Measurements from ENCODE around the gene TCAIM.

TCAIM gene

DNA sequence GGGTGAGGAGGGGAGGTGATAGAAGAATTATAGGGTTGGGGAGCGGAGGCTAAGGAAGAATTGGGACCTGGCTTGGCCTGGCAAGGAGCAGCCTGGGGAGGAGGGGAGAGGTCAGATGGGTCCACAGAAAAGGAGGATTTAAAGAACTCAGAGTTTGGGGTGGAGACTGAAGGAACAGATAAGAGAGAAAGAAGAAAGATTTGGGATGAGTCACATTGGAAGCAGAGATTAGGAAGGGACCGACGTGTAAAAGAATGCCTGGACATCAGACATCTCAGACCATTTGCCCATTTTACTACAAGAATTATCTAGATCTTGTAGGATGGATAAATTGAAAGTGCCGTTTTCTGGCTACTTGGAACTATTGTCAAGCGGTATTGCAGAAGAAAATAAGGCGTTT lies 10.4 kb downstream of the TCAIM start:
- H3K36me3 ChIP-seq (ENCODE audit: control insufficient read depth, low read length): no peaks in the 10 kb centered on the region
- H3K4me2 ChIP-seq (ENCODE audit: low read length): no peak overlapping the region

DNA sequence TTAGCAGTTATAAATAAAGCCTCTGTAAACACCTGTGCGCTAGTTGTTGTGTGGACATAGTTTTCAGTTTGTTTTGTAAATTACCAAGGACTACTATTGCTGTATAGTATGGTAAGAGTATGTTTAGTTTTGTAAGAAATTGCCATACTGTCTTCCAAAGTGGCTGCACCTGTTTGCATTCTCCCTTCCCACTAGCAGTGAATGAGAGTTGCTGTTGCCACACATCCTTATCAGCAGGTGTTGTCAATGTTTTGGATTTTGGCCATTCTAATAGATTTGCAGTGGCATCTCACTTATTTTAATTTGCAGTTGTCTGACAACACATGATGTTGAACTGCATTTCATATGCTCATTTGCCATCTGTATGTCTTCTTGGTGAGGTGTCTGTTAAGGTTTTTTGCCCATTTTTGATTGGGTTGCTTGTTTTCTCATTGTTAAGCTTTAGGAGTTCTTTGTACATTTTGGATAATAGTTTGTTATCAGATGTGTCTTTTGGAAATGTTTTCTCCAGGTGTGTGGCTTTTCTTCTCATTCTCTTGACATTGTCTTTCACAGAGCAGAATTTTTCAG lies 14.9 kb downstream of the TCAIM start:
- TF ChIP-seq, protein P1, sequence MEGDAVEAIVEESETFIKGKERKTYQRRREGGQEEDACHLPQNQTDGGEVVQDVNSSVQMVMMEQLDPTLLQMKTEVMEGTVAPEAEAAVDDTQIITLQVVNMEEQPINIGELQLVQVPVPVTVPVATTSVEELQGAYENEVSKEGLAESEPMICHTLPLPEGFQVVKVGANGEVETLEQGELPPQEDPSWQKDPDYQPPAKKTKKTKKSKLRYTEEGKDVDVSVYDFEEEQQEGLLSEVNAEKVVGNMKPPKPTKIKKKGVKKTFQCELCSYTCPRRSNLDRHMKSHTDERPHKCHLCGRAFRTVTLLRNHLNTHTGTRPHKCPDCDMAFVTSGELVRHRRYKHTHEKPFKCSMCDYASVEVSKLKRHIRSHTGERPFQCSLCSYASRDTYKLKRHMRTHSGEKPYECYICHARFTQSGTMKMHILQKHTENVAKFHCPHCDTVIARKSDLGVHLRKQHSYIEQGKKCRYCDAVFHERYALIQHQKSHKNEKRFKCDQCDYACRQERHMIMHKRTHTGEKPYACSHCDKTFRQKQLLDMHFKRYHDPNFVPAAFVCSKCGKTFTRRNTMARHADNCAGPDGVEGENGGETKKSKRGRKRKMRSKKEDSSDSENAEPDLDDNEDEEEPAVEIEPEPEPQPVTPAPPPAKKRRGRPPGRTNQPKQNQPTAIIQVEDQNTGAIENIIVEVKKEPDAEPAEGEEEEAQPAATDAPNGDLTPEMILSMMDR (IDR thresholded peaks at IDR 0.05; ENCODE audit: low read depth, low read length, poor library complexity, severe bottlenecking): no peak
- TF ChIP-seq EZH2phosphoT487 (IDR thresholded peaks at IDR 0.05; ENCODE audit: borderline replicate concordance, low read length): no peak
- Histone ChIP-seq H3K9me3 (ENCODE audit: control insufficient read depth, insufficient read depth, low read length) (no peaks in the 10 kb centered on the region), H3K4me2 (ENCODE audit: low read length) (no peak overlapping the region), H3K4me3 (ENCODE audit: low read length) (no peak overlapping the region), H3K27me3 (ENCODE audit: control insufficient read depth, low read length) (no peaks in the 10 kb centered on the region), H3K79me2 (ENCODE audit: control insufficient read depth, low read length) (peaks cover 14% of the 10 kb centered on the region), H3K27ac (ENCODE audit: low read depth, low read length) (no peak overlapping the region), H3K4me1 (ENCODE audit: control insufficient read depth, low read length) (no peaks in the 10 kb centered on the region), H3K9me2 (replicated peaks; ENCODE audit: control insufficient read depth, low read length) (no peaks in the 10 kb centered on the region), H3F3A (ENCODE audit: control insufficient read depth, insufficient read depth) (no peaks in the 10 kb centered on the region), H4K20me1 (ENCODE audit: control insufficient read depth, insufficient read depth, low read depth, low read length) (no peaks in the 10 kb centered on the region), H3K36me3 (ENCODE audit: control insufficient read depth, low read length) (no peaks in the 10 kb centered on the region)

More for the DNA sequence above, 10.4 kb downstream of the TCAIM start:
- no peak overlapping the region for H3K4me3 ChIP-seq (ENCODE audit: low read length)
- H3K9me2 ChIP-seq (replicated peaks; ENCODE audit: control insufficient read depth, low read length): no peaks in the 10 kb centered on the region
- H3K27ac ChIP-seq (ENCODE audit: low read depth, low read length): no peak overlapping the region
- no peaks in the 10 kb centered on the region for H3K27me3 ChIP-seq (ENCODE audit: control insufficient read depth, low read length)
- no peaks in the 10 kb centered on the region for H4K20me1 ChIP-seq (ENCODE audit: control insufficient read depth, insufficient read depth, low read depth, low read length)
- H3K4me1 ChIP-seq (ENCODE audit: control insufficient read depth, low read length): no peaks in the 10 kb centered on the region
- no peaks in the 10 kb centered on the region for H3F3A ChIP-seq (ENCODE audit: control insufficient read depth, insufficient read depth)
- no peaks in the 10 kb centered on the region for H3K9me3 ChIP-seq (ENCODE audit: control insufficient read depth, insufficient read depth, low read length)
- TF ChIP-seq EZH2phosphoT487 (IDR thresholded peaks at IDR 0.05; ENCODE audit: borderline replicate concordance, low read length): no peak
- TF ChIP-seq, protein P1 (IDR thresholded peaks at IDR 0.05; ENCODE audit: low read depth, low read length, poor library complexity, severe bottlenecking): no peak
- peaks cover 14% of the 10 kb centered on the region for H3K79me2 ChIP-seq (ENCODE audit: control insufficient read depth, low read length)

DNA sequence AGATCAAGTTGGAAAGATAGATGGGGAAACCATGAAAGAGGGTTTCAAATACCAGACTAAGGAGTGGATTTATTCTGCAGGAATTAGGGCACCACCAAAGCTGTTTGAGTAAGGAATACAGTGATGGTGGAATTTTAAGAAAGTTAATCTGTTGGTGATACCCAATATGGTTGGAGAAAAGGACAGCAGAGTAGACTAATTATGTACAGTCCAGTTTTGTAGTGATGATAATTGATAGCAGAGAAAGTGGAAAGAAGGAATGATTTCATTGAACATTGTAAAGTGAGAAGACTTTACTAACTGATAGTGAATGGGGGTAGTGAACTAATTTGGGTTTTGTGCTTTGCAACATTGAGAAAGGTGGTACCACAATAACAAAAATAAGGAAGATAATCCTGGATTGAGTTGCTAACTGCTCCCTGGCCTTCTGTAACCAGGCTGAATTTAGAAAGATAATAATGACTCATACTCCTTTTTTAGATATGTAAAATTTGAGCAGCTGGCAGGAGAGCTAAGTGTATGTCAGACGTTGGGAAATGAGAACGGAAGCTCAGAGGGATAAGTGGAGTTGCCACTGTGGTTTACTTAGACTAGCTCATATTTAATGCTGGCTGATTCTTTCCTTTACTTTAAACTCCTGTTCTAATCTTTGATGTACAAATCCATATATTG lies 16.9 kb downstream of the TCAIM start:
- Histone ChIP-seq H3F3A (ENCODE audit: control insufficient read depth, insufficient read depth) (no peaks in the 10 kb centered on the region), H3K79me2 (ENCODE audit: control insufficient read depth, low read length) (peaks cover 14% of the 10 kb centered on the region), H3K9me3 (ENCODE audit: control insufficient read depth, insufficient read depth, low read length) (no peaks in the 10 kb centered on the region), H3K4me1 (ENCODE audit: control insufficient read depth, low read length) (no peaks in the 10 kb centered on the region), H3K9me2 (replicated peaks; ENCODE audit: control insufficient read depth, low read length) (no peaks in the 10 kb centered on the region), H3K4me2 (ENCODE audit: low read length) (no peak overlapping the region), H3K36me3 (ENCODE audit: control insufficient read depth, low read length) (no peaks in the 10 kb centered on the region), H3K4me3 (ENCODE audit: low read length) (no peak overlapping the region), H4K20me1 (ENCODE audit: control insufficient read depth, insufficient read depth, low read depth, low read length) (no peaks in the 10 kb centered on the region), H3K27ac (ENCODE audit: low read depth, low read length) (no peak overlapping the region), H3K27me3 (ENCODE audit: control insufficient read depth, low read length) (no peaks in the 10 kb centered on the region)
- no peak for TF ChIP-seq EZH2phosphoT487 (IDR thresholded peaks at IDR 0.05; ENCODE audit: borderline replicate concordance, low read length)
- TF ChIP-seq, protein P1 (IDR thresholded peaks at IDR 0.05; ENCODE audit: low read depth, low read length, poor library complexity, severe bottlenecking): no peak

Data from DOHH2 (cell line).